Measurements from ENCODE around the gene NDUFS7. TPM values are rescaled to one million over a fixed set of nuclear protein-coding genes. Genes with fewer than 3 reads are reported as not detected.
A peak's percentile ranks its signal among the peaks of the same experiment; 100 is the strongest.

The NDUFS7 gene
- total and polyA plus RNA-seq, 9 of the 15 experiments (the other 6 are each of a cell fraction or from before 2014, with no cell fraction given) = 6.0 to 271 (median 60.6) TPM

DNA sequence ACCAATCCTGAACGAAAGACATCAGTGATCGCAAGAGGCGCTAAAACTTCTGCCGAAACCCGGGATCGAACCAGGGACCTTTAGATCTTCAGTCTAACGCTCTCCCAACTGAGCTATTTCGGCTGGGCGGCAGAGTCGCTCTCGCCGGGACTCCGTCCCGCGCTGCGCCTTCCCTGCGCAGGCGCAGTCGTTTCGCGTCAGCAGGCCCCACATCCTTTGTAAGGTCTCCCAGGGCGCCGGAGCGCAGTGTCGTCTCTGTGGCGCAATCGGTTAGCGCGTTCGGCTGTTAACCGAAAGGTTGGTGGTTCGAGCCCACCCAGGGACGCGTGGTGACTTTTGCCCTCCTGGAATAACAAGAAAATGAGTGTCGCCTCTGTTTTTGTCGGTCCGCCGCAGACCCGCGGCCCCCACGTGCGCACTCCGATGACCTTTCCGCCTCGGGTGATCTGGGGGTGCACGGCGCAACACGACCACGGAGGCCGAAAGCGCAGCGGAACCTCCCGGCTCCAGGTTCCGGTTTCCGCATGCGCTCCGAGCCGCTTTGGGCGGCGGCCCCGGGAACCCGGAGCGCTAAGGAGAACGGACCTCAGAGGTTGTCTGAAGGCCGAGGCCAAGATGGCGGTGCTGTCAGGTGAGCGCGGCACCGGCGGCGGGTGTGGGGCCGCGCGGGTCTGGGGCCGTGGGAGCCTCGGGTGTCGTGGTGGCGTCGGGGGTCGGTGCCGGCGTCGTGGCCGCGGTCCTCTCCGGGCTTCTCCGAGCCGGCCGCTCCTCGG is at the start of gene NDUFS7 (continued):
- TF ChIP-seq, protein P1, sequence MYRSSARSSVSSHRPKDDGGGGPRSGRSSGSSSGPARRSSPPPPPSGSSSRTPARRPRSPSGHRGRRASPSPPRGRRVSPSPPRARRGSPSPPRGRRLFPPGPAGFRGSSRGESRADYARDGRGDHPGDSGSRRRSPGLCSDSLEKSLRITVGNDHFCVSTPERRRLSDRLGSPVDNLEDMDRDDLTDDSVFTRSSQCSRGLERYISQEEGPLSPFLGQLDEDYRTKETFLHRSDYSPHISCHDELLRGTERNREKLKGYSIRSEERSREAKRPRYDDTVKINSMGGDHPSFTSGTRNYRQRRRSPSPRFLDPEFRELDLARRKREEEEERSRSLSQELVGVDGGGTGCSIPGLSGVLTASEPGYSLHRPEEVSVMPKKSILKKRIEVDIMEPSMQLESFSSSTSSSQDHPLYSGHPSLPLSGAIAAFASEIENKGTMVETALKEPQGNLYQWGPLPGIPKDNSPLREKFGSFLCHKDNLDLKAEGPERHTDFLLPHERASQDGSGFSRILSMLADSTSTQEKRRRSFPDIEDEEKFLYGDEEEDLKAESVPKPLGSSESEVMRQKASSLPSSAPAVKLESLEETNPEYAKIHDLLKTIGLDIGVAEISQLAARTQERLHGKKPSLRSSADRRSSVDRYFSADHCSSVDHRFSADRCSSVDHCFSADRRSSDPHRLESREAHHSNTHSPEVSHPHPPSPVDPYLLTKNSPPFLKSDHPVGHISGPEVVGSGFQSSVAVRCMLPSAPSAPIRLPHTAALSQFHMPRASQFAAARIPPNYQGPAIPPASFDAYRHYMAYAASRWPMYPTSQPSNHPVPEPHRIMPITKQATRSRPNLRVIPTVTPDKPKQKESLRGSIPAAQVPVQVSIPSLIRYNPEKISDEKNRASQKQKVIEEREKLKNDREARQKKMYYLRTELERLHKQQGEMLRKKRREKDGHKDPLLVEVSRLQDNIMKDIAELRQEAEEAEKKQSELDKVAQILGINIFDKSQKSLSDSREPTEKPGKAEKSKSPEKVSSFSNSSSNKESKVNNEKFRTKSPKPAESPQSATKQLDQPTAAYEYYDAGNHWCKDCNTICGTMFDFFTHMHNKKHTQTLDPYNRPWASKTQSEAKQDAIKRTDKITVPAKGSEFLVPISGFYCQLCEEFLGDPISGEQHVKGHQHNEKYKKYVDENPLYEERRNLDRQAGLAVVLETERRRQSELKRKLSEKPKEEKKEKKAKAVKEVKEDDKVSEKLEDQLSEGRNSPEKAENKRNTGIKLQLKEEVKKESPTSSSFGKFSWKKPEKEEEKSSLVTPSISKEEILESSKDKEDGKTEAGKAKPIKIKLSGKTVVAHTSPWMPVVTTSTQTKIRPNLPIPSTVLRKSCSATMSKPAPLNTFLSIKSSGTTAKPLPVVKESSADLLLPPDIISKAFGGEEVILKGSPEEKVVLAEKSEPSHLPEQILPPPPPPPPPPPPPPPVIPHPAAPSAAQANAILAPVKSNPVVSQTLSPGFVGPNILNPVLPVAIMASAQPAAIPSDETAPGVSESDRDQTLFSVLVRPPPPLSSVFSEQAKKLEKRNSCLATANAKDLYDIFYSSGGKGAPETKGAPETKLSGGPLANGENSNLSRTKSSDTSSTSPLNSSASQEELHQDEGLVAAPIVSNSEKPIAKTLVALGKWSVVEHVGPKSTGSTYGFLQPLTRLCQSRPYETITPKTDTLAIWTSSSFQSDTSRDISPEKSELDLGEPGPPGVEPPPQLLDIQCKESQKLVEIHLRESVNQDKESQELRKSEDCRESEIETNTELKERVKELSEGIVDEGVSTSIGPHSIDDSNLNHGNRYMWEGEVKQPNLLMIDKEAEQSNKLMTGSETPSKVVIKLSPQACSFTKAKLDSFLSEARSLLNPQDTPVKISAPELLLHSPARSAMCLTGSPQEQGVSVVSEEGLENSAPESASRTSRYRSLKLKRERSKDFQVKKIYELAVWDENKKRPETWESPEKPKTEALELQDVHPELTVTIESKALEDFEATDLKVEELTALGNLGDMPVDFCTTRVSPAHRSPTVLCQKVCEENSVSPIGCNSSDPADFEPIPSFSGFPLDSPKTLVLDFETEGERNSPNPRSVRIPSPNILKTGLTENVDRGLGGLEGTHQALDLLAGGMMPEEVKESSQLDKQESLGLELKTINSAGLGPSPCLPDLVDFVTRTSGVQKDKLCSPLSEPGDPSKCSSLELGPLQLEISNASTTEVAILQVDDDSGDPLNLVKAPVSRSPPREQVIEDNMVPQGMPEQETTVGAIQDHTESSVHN (IDR thresholded peaks at IDR 0.05; ENCODE audit: borderline replicate concordance in 1 of 2, low read depth in 1 of 2) = no peak
- TF ChIP-seq RAD21 (CRISPR knock-in tag; conservative IDR thresholded peaks at IDR 0.05 in 1 of 2, IDR thresholded peaks at IDR 0.05 in 1 of 2) = peak; percentile 35; a peak in 2 of 4 replicates
- TF ChIP-seq POU5F1 (IDR thresholded peaks at IDR 0.05; ENCODE audit: borderline replicate concordance, low read depth, low read length, partially characterized antibody) = peak; percentile 46
- TF ChIP-seq ZNF282 (CRISPR knock-in tag; IDR thresholded peaks at IDR 0.05) = peak; percentile 86; the same call in 1 of the 2 replicates
- TF ChIP-seq, protein P2, sequence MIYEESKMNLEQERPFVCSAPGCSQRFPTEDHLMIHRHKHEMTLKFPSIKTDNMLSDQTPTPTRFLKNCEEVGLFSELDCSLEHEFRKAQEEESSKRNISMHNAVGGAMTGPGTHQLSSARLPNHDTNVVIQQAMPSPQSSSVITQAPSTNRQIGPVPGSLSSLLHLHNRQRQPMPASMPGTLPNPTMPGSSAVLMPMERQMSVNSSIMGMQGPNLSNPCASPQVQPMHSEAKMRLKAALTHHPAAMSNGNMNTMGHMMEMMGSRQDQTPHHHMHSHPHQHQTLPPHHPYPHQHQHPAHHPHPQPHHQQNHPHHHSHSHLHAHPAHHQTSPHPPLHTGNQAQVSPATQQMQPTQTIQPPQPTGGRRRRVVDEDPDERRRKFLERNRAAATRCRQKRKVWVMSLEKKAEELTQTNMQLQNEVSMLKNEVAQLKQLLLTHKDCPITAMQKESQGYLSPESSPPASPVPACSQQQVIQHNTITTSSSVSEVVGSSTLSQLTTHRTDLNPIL (CRISPR knock-in tag; IDR thresholded peaks at IDR 0.05) = no peak
- TF ChIP-seq, protein P3, sequence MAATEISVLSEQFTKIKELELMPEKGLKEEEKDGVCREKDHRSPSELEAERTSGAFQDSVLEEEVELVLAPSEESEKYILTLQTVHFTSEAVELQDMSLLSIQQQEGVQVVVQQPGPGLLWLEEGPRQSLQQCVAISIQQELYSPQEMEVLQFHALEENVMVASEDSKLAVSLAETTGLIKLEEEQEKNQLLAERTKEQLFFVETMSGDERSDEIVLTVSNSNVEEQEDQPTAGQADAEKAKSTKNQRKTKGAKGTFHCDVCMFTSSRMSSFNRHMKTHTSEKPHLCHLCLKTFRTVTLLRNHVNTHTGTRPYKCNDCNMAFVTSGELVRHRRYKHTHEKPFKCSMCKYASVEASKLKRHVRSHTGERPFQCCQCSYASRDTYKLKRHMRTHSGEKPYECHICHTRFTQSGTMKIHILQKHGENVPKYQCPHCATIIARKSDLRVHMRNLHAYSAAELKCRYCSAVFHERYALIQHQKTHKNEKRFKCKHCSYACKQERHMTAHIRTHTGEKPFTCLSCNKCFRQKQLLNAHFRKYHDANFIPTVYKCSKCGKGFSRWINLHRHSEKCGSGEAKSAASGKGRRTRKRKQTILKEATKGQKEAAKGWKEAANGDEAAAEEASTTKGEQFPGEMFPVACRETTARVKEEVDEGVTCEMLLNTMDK (IDR thresholded peaks at IDR 0.05; ENCODE audit: borderline replicate concordance, insufficient read depth, low read depth, low read length, poor library complexity, severe bottlenecking) = no peak
- TF ChIP-seq ZNF589 (CRISPR knock-in tag; IDR thresholded peaks at IDR 0.05; ENCODE audit: low read depth) = no peak
- no peak for TF ChIP-seq IFI16 (CRISPR knock-in tag; IDR thresholded peaks at IDR 0.05)
- peak; percentile 99 for TF ChIP-seq POLR2H (tag; IDR thresholded peaks at IDR 0.05; ENCODE audit: low read depth)
- no peak for TF ChIP-seq PHTF2 (CRISPR knock-in tag; IDR thresholded peaks at IDR 0.05)
- peak; percentile 72; the same call in 1 of the 2 replicates for TF ChIP-seq CBX5 (IDR thresholded peaks at IDR 0.05; ENCODE audit: borderline replicate concordance, low read depth)
